Left ventricle myocardium superior (tissue), 1 donor: ENCODE measurements around the gene PDZK1. TPM values are rescaled to one million over a fixed set of nuclear protein-coding genes. Genes with fewer than 3 reads are reported as not detected.
"Not testable (repeated sequence)": the region's sequence is repeated elsewhere in the genome, so short reads cannot be mapped to it uniquely, and the experiment has no call there.

ENCODE experiments used
- ATAC-seq: fragments of 200-7000 bp; cut with Tn5 transposase; one replicate; pipeline ENCODE4 v1.9.1; 2020; ENCODE audit warnings: mild to moderate bottlenecking, moderate library complexity
- DNase-seq: peaks from one replicate; pipeline ENCODE4 v3.0.0-alpha.2; 2020
- intact Hi-C: fragments of 100-400 bp; cut with micrococcal nuclease; formaldehyde crosslinking; loops from one replicate; pipeline ENCODE4 v1.11.0; 2022
- total RNA-seq: library from RNA; stranded (reverse); fragmentation: NEBNext Ultra II Directional; extraction: Animal tissue kit (Norgen Biotek cat#: 25700); gene quantifications from one replicate; pipeline ENCODE4 v1.2.1, GENCODE V29; 2021
- donor health status: DM: no; HTN: yes; CAD: no; lungs with severe emphysema.

The PDZK1 gene
- total RNA-seq, 1 donor from 2014 or later = not detected

GRCh38 chr1:145673217-145673616 lies 34.0 kb downstream of the PDZK1 start:
- DNase-seq, intact Hi-C loops, ATAC-seq: not testable (repeated sequence)

- DNase-seq, ATAC-seq, intact Hi-C loops: not testable (repeated sequence)
Measured at GRCh38 chr1:145670995-145671745, 36.0 kb downstream of the PDZK1 start.

GRCh38 chr1:145665015-145665414 lies 42.2 kb downstream of the PDZK1 start:
- DNase-seq, intact Hi-C loops, ATAC-seq: not testable (repeated sequence)

- DNase-seq, intact Hi-C loops: not testable (repeated sequence)
Measured at GRCh38 chr1:145662502-145662901, 44.7 kb downstream of the PDZK1 start.

GRCh38 chr1:145656245-145656943 lies 50.8 kb downstream of the PDZK1 start:
- peak; percentile 51 for DNase-seq
- intact Hi-C loops = not testable (repeated sequence)
- ATAC-seq = peak; percentile 100

More at GRCh38 chr1:145662502-145662901, 44.7 kb downstream of the PDZK1 start:
- ATAC-seq = not testable (repeated sequence)

- intact Hi-C loops, ATAC-seq: not testable (repeated sequence)
Measured at GRCh38 chr1:145643990-145644389, 63.2 kb downstream of the PDZK1 start.

GRCh38 chr1:145641886-145642285 lies 65.3 kb downstream of the PDZK1 start:
- intact Hi-C loops, ATAC-seq: not testable (repeated sequence)

More at GRCh38 chr1:145643990-145644389, 63.2 kb downstream of the PDZK1 start:
- DNase-seq = not testable (repeated sequence)

GRCh38 chr1:145636237-145636636 lies 70.9 kb downstream of the PDZK1 start:
- DNase-seq, ATAC-seq, intact Hi-C loops: not testable (repeated sequence)

More at GRCh38 chr1:145641886-145642285, 65.3 kb downstream of the PDZK1 start:
- not testable (repeated sequence) for DNase-seq

- DNase-seq, intact Hi-C loops, ATAC-seq: not testable (repeated sequence)
Measured at GRCh38 chr1:145622177-145622576, 85.0 kb downstream of the PDZK1 start.

Other genes with a start within 250 kb of the PDZK1 start
- 10.6 TPM for gene GPR89A, start 99.4 kb downstream of the PDZK1 start, total RNA-seq
- 0.37 TPM for gene CD160, start 12.1 kb upstream of the PDZK1 start, total RNA-seq
- 48.2 TPM for gene RNF115, start 116.7 kb upstream of the PDZK1 start, total RNA-seq
- gene POLR3C, start 116.8 kb upstream of the PDZK1 start, total RNA-seq = 14.9 TPM
- 3.4 TPM for gene NUDT17, start 138.3 kb upstream of the PDZK1 start, total RNA-seq
- 13.3 TPM for gene PIAS3, start 151.7 kb upstream of the PDZK1 start, total RNA-seq
- gene ANKRD35, start 178.5 kb upstream of the PDZK1 start, total RNA-seq = 1.1 TPM
- gene ITGA10, start 202.7 kb upstream of the PDZK1 start, total RNA-seq = 0.82 TPM
- 23.8 TPM for gene PEX11B, start 211.3 kb upstream of the PDZK1 start, total RNA-seq
- 57.7 TPM for gene RBM8A, start 220.1 kb upstream of the PDZK1 start, total RNA-seq